GM18909 (cell line): ENCODE results near the gene TGIF2.

Experiments
- ATAC-seq: cut with Tn5 transposase; IDR thresholded peaks from one replicate; pipeline ENCODE4 v1.9.1; 2021; ENCODE audit warnings: mild to moderate bottlenecking; ENCODE audit not compliant: unreplicated experiment, poor library complexity

Gene TGIF2

GRCh38 chr20:36573103-36573797 lies at the start of gene TGIF2:
TGIF2 (plus strand) TSS chr20:36573597; CDS start chr20:36578775, 5,178 bp downstream.
- peak; percentile 66 for ATAC-seq

GRCh38 chr20:36525620-36526365 lies 47.6 kb upstream of the TGIF2 start:
- no peak for ATAC-seq

GRCh38 chr20:36526521-36527011 lies 46.8 kb upstream of the TGIF2 start:
- ATAC-seq, result no peak

GRCh38 chr20:36527331-36528125 lies 45.9 kb upstream of the TGIF2 start:
- ATAC-seq, result no peak

GRCh38 chr20:36528176-36528874 lies 45.1 kb upstream of the TGIF2 start:
- no peak for ATAC-seq

GRCh38 chr20:36528875-36529417 lies 44.5 kb upstream of the TGIF2 start:
- no peak for ATAC-seq

GRCh38 chr20:36532388-36532787 lies 41.0 kb upstream of the TGIF2 start:
- ATAC-seq, result no peak

GRCh38 chr20:36532822-36533221 lies 40.6 kb upstream of the TGIF2 start:
- no peak for ATAC-seq

- no peak for ATAC-seq
These were observed 35.2 kb upstream of the TGIF2 start for GRCh38 chr20:36538026-36538722.

- ATAC-seq, result no peak
These were observed 32.7 kb upstream of the TGIF2 start for GRCh38 chr20:36540551-36541211.

GRCh38 chr20:36541227-36541767 lies 32.1 kb upstream of the TGIF2 start, which contains the start of gene MYL9:
MYL9 (plus strand) TSS chr20:36541519; CDS start chr20:36544885, 3,366 bp downstream.
- no peak for ATAC-seq

GRCh38 chr20:36541768-36542488 lies 31.5 kb upstream of the TGIF2 start:
- ATAC-seq, result no peak

- no peak for ATAC-seq
These were observed 30.7 kb upstream of the TGIF2 start for GRCh38 chr20:36542516-36543183.

- no peak for ATAC-seq
These were observed 29.9 kb upstream of the TGIF2 start for GRCh38 chr20:36543184-36544133.

- ATAC-seq, result no peak
These were observed 29.0 kb upstream of the TGIF2 start for GRCh38 chr20:36544134-36545018.
